ENCODE results near the gene WSCD1. TPM values are rescaled to one million over a fixed set of nuclear protein-coding genes. Genes with fewer than 3 reads are reported as not detected.

The WSCD1 gene
- total RNA-seq (2014; rRNA removed; shearing (Covaris generic)) = 0.57 TPM in 1 of 2 replicates, not detected in the other

- no peak for DNase-seq (ENCODE audit: low spot score)
Measured at GRCh38 chr17:6069539-6070429, at the start of gene WSCD1. WSCD1 (plus strand) TSS chr17:6070379; CDS start chr17:6080659, 10,280 bp downstream.

GRCh38 chr17:6021011-6021400, 49.2 kb upstream of the WSCD1 start:
- DNase-seq (ENCODE audit: low spot score) = no peak

- no peak for DNase-seq (ENCODE audit: low spot score)
Measured at GRCh38 chr17:6021627-6022026, 48.6 kb upstream of the WSCD1 start.

- no peak for DNase-seq (ENCODE audit: low spot score)
Measured at GRCh38 chr17:6023036-6023831, 46.9 kb upstream of the WSCD1 start.

GRCh38 chr17:6024576-6024975, 45.6 kb upstream of the WSCD1 start:
- no peak for DNase-seq (ENCODE audit: low spot score)

GRCh38 chr17:6027342-6028024, 42.7 kb upstream of the WSCD1 start:
- DNase-seq (ENCODE audit: low spot score) = no peak

- no peak for DNase-seq (ENCODE audit: low spot score)
Measured at GRCh38 chr17:6028294-6028693, 41.9 kb upstream of the WSCD1 start.

- no peak for DNase-seq (ENCODE audit: low spot score)
Measured at GRCh38 chr17:6035801-6036394, 34.3 kb upstream of the WSCD1 start.

- no peak for DNase-seq (ENCODE audit: low spot score)
Measured at GRCh38 chr17:6040504-6040903, 29.7 kb upstream of the WSCD1 start.

GRCh38 chr17:6041246-6041645, 28.9 kb upstream of the WSCD1 start:
- DNase-seq (ENCODE audit: low spot score) = no peak

GRCh38 chr17:6043405-6043804, 26.8 kb upstream of the WSCD1 start:
- DNase-seq (ENCODE audit: low spot score) = no peak

- no peak for DNase-seq (ENCODE audit: low spot score)
Measured at GRCh38 chr17:6044261-6044660, 25.9 kb upstream of the WSCD1 start.

- no peak for DNase-seq (ENCODE audit: low spot score)
Measured at GRCh38 chr17:6045621-6046357, 24.4 kb upstream of the WSCD1 start.

- no peak for DNase-seq (ENCODE audit: low spot score)
Measured at GRCh38 chr17:6046431-6046830, 23.7 kb upstream of the WSCD1 start.

GRCh38 chr17:6046931-6047330, 23.2 kb upstream of the WSCD1 start:
- DNase-seq (ENCODE audit: low spot score) = no peak

GRCh38 chr17:6047966-6048365, 22.2 kb upstream of the WSCD1 start:
- DNase-seq (ENCODE audit: low spot score) = no peak

GRCh38 chr17:6048486-6048885, 21.7 kb upstream of the WSCD1 start:
- DNase-seq (ENCODE audit: low spot score) = no peak

GRCh38 chr17:6052926-6053325, 17.3 kb upstream of the WSCD1 start:
- DNase-seq (ENCODE audit: low spot score) = no peak

GRCh38 chr17:6054372-6054771, 15.8 kb upstream of the WSCD1 start:
- DNase-seq (ENCODE audit: low spot score) = no peak

GRCh38 chr17:6056104-6056503, 14.1 kb upstream of the WSCD1 start:
- DNase-seq (ENCODE audit: low spot score) = no peak

- DNase-seq (ENCODE audit: low spot score) = no peak
Measured at GRCh38 chr17:6057562-6057961, 12.6 kb upstream of the WSCD1 start.
